Erythroblast (primary cell): ENCODE data around the gene GBE1.

ENCODE experiments used
- GATA1 ChIP-seq: IDR thresholded peaks from 2 replicates; pipeline ENCODE4 v1.6.1; 2011; ENCODE audit warnings: low read depth, mild to moderate bottlenecking, control low read depth, low read length, moderate library complexity
- POLR2A ChIP-seq: IDR thresholded peaks from 2 replicates; pipeline ENCODE4 v1.6.1; 2011; ENCODE audit warnings: mild to moderate bottlenecking, low read length

GRCh38 chr3:81472600-81473362, 288.7 kb downstream of the GBE1 start:
- no peak for TF ChIP-seq POLR2A
- no peak for TF ChIP-seq GATA1
